H1 (cell line): ENCODE data around the gene TRIM50. TPM values are rescaled to one million over a fixed set of nuclear protein-coding genes. Genes with fewer than 3 reads are reported as not detected.

Experiments used
- SIX5 ChIP-seq: IDR thresholded peaks from 2 replicates; pipeline ENCODE4 v1.6.1; 2011; ENCODE audit warnings: mild to moderate bottlenecking, low read depth, low read length
- polyA plus RNA-seq, 7 experiments: library from polyadenylated mRNA; depleted of rRNA in 3 of 7; stranded (reverse) in 5 of 7; unstranded in 2 of 7; fragments of >200 nt in 5 of 7; fragments of 200-250 nt in 2 of 7; gene quantifications; 1 replicate in 5 of 7; 2 replicates in 1 of 7; 4 replicates in 1 of 7; pipeline versions ENCODE4 v1.2.1 to v1.2.3, GENCODE V29; 2011 to 2013; ENCODE audit warnings: missing spikeins in 2 of 7, mixed read lengths in 2 of 7
- total RNA-seq: library from RNA; stranded (reverse); fragmentation: NEBNext Ultra II Directional; extraction: Animal tissue kit (Norgen Biotek cat#: 25700); gene quantifications from 2 replicates; pipeline ENCODE4 v1.2.1, GENCODE V29; 2021
- TF ChIP-seq, protein P1 (sequence below), 3 experiments: IDR thresholded peaks; 1 replicate in 2 of 3; 2 replicates in 1 of 3; pipeline versions ENCODE4 v1.5.1 to v1.6.1; 2011; ENCODE audit warnings: low read length in 3 of 3, mild to moderate bottlenecking in 3 of 3, inconsistent platforms in 2 of 3, low read depth in 1 of 3, moderate library complexity in 1 of 3; ENCODE audit not compliant: insufficient read depth in 1 of 3; ENCODE audit errors: control extremely low read depth in 1 of 3

TRIM50 gene
- total and polyA plus RNA-seq, 2 of the 8 experiments (the other 6 are each of a cell fraction or from before 2014, with no cell fraction given) = 0.12 TPM; not detected in 1

DNA sequence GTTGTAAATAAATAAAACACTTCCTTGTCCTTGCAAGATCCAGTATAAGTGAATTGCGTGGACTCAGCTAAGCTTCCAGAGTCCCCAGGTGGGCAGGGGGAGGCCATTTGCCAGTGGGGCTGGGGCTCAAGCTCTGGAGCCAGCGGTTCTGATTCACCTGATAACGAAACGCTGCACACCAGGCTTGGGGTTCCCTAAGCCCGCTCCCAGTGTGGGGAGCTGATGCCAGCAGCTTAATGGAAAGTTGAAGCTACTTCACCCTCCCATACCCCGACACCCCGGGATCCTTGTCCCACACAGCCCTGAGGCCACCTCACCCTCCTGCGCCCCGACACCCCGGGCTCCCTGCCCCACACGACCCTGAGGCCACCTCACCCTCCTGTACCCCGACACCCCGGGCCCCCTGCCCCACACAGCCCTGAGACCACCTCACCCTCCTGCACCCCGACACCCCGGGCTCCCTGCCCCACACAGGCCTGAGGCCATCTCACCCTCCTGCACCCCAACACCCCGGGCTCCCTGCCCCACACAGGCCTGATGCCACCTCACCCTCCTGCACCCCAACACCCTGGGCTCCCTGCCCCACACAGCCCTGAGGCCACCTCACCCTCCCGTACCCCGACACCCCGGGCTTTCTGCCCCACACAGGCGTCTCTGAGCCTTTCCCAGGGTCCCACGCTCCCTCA, 30.9 kb upstream of the TRIM50 start (continued):
- TF ChIP-seq, protein P1, sequence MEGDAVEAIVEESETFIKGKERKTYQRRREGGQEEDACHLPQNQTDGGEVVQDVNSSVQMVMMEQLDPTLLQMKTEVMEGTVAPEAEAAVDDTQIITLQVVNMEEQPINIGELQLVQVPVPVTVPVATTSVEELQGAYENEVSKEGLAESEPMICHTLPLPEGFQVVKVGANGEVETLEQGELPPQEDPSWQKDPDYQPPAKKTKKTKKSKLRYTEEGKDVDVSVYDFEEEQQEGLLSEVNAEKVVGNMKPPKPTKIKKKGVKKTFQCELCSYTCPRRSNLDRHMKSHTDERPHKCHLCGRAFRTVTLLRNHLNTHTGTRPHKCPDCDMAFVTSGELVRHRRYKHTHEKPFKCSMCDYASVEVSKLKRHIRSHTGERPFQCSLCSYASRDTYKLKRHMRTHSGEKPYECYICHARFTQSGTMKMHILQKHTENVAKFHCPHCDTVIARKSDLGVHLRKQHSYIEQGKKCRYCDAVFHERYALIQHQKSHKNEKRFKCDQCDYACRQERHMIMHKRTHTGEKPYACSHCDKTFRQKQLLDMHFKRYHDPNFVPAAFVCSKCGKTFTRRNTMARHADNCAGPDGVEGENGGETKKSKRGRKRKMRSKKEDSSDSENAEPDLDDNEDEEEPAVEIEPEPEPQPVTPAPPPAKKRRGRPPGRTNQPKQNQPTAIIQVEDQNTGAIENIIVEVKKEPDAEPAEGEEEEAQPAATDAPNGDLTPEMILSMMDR (IDR thresholded peaks at IDR 0.05; ENCODE audit: control extremely low read depth in 1 of 3, insufficient read depth in 1 of 3, low read depth in 1 of 3, low read length in 3 of 3) = no peak
- TF ChIP-seq SIX5 = no peak
